ENCODE results near the gene FRY. TPM values are rescaled to one million over a fixed set of nuclear protein-coding genes. Genes with fewer than 3 reads are reported as not detected.

The FRY gene
- total and polyA plus RNA-seq, 2 of the 13 experiments (the other 11 are each of a cell fraction or from before 2014, with no cell fraction given): 8.2 to 13.1 TPM

DNA sequence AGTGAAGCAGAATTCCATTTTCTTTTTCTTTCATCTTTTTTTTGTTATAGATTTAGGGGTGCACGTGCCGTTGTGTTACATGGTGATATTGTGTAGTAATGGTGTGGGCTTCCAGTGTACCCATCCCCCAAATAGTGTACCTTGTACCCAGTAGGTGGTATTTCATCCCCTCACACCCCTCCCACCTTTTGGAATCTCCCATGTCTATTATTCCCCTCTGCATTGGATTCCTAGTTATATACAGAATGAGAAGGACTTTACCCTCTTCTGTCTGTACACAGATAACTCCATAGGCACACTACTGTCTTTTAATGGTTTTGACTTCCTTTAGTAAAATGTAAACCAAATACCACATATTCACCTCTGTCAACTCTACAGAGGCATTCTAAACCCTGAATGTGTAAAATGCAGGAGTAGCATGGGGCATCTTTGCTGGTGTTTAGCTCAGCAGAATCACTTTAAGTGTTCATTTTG, 28.0 kb downstream of the FRY start (continued):
- TF ChIP-seq, protein P1, sequence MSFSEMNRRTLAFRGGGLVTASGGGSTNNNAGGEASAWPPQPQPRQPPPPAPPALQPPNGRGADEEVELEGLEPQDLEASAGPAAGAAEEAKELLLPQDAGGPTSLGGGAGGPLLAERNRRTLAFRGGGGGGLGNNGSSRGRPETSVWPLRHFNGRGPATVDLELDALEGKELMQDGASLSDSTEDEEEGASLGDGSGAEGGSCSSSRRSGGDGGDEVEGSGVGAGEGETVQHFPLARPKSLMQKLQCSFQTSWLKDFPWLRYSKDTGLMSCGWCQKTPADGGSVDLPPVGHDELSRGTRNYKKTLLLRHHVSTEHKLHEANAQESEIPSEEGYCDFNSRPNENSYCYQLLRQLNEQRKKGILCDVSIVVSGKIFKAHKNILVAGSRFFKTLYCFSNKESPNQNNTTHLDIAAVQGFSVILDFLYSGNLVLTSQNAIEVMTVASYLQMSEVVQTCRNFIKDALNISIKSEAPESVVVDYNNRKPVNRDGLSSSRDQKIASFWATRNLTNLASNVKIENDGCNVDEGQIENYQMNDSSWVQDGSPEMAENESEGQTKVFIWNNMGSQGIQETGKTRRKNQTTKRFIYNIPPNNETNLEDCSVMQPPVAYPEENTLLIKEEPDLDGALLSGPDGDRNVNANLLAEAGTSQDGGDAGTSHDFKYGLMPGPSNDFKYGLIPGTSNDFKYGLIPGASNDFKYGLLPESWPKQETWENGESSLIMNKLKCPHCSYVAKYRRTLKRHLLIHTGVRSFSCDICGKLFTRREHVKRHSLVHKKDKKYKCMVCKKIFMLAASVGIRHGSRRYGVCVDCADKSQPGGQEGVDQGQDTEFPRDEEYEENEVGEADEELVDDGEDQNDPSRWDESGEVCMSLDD (CRISPR knock-in tag; IDR thresholded peaks at IDR 0.05; ENCODE audit: borderline replicate concordance): no peak
- TF ChIP-seq ELF3 (CRISPR knock-in tag; IDR thresholded peaks at IDR 0.05) (peak; percentile 97), SIX1 (CRISPR knock-in tag; IDR thresholded peaks at IDR 0.05; ENCODE audit: borderline replicate concordance) (peak; percentile 72; the same call in 1 of the 2 replicates), ZFX (CRISPR knock-in tag; IDR thresholded peaks at IDR 0.05; ENCODE audit: low read depth) (no peak), CHD2 (IDR thresholded peaks at IDR 0.05; ENCODE audit: low read depth, low read length) (peak; percentile 31; the same call in 1 of the 2 replicates), GTF3A (CRISPR knock-in tag; conservative IDR thresholded peaks at IDR 0.05) (no peak), SOX13 (IDR thresholded peaks at IDR 0.05) (no peak), SOX13 (CRISPR knock-in tag; conservative IDR thresholded peaks at IDR 0.05 in 1 of 2, IDR thresholded peaks at IDR 0.05 in 1 of 2) (peak in 1 of 2 experiments; percentile 93; a peak in 2 of 4 replicates)
- TF ChIP-seq, protein P2, sequence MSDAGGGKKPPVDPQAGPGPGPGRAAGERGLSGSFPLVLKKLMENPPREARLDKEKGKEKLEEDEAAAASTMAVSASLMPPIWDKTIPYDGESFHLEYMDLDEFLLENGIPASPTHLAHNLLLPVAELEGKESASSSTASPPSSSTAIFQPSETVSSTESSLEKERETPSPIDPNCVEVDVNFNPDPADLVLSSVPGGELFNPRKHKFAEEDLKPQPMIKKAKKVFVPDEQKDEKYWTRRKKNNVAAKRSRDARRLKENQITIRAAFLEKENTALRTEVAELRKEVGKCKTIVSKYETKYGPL (CRISPR knock-in tag; IDR thresholded peaks at IDR 0.05): no peak
- TF ChIP-seq, protein P3, sequence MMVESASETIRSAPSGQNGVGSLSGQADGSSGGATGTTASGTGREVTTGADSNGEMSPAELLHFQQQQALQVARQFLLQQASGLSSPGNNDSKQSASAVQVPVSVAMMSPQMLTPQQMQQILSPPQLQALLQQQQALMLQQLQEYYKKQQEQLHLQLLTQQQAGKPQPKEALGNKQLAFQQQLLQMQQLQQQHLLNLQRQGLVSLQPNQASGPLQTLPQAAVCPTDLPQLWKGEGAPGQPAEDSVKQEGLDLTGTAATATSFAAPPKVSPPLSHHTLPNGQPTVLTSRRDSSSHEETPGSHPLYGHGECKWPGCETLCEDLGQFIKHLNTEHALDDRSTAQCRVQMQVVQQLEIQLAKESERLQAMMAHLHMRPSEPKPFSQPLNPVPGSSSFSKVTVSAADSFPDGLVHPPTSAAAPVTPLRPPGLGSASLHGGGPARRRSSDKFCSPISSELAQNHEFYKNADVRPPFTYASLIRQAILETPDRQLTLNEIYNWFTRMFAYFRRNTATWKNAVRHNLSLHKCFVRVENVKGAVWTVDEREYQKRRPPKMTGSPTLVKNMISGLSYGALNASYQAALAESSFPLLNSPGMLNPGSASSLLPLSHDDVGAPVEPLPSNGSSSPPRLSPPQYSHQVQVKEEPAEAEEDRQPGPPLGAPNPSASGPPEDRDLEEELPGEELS (CRISPR knock-in tag; IDR thresholded peaks at IDR 0.05): peak; percentile 83
- TF ChIP-seq, protein P4, sequence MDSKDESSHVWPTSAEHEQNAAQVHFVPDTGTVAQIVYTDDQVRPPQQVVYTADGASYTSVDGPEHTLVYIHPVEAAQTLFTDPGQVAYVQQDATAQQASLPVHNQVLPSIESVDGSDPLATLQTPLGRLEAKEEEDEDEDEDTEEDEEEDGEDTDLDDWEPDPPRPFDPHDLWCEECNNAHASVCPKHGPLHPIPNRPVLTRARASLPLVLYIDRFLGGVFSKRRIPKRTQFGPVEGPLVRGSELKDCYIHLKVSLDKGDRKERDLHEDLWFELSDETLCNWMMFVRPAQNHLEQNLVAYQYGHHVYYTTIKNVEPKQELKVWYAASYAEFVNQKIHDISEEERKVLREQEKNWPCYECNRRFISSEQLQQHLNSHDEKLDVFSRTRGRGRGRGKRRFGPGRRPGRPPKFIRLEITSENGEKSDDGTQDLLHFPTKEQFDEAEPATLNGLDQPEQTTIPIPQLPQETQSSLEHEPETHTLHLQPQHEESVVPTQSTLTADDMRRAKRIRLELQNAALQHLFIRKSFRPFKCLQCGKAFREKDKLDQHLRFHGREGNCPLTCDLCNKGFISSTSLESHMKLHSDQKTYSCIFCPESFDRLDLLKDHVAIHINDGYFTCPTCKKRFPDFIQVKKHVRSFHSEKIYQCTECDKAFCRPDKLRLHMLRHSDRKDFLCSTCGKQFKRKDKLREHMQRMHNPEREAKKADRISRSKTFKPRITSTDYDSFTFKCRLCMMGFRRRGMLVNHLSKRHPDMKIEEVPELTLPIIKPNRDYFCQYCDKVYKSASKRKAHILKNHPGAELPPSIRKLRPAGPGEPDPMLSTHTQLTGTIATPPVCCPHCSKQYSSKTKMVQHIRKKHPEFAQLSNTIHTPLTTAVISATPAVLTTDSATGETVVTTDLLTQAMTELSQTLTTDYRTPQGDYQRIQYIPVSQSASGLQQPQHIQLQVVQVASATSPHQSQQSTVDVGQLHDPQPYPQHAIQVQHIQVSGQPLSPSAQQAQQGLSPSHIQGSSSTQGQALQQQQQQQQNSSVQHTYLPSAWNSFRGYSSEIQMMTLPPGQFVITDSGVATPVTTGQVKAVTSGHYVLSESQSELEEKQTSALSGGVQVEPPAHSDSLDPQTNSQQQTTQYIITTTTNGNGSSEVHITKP (CRISPR knock-in tag; IDR thresholded peaks at IDR 0.05; ENCODE audit: low read depth): peak; percentile 97
- TF ChIP-seq, protein P5, sequence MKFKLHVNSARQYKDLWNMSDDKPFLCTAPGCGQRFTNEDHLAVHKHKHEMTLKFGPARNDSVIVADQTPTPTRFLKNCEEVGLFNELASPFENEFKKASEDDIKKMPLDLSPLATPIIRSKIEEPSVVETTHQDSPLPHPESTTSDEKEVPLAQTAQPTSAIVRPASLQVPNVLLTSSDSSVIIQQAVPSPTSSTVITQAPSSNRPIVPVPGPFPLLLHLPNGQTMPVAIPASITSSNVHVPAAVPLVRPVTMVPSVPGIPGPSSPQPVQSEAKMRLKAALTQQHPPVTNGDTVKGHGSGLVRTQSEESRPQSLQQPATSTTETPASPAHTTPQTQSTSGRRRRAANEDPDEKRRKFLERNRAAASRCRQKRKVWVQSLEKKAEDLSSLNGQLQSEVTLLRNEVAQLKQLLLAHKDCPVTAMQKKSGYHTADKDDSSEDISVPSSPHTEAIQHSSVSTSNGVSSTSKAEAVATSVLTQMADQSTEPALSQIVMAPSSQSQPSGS (CRISPR knock-in tag; IDR thresholded peaks at IDR 0.05): peak; percentile 61

Data from HepG2 (cell line).